Activated T-helper 2 cell treated with anti-CD3 and anti-CD28 coated beads, Interferon-gamma antibody, Interleukin-2, Interleukin-4, amounts not matched to agents 10 μg/mL and 5 μg/mL and 100 μg/mL, durations not matched to agents 14 hours and 24 hours and 36 hours (primary cell): ENCODE results near the gene CPHXL. TPM values are rescaled to one million over a fixed set of nuclear protein-coding genes. Genes with fewer than 3 reads are reported as not detected.

Source experiments
- DNase-seq: peaks from one replicate; pipeline ENCODE4 v3.0.0; 2021; ENCODE audit warnings: low spot score
- H3K27ac Mint-ChIP-seq: one replicate; pipeline ENCODE4 v1.8.0; 2021; ENCODE audit warnings: mixed read lengths
- H3K27me3 Mint-ChIP-seq: one replicate; pipeline ENCODE4 v1.8.0; 2021; ENCODE audit warnings: low read depth, mixed read lengths
- H3K36me3 Mint-ChIP-seq: one replicate; pipeline ENCODE4 v1.8.0; 2021; ENCODE audit warnings: low read depth, mixed read lengths
- H3K4me1 Mint-ChIP-seq: one replicate; pipeline ENCODE4 v1.8.0; 2021; ENCODE audit warnings: low read depth, mixed read lengths
- H3K4me3 Mint-ChIP-seq: one replicate; pipeline ENCODE4 v1.8.0; 2021; ENCODE audit warnings: low read depth, mild to moderate bottlenecking, moderate library complexity, mixed read lengths
- H3K9me3 Mint-ChIP-seq: one replicate; pipeline ENCODE4 v1.8.0; 2021; ENCODE audit warnings: mixed read lengths
- intact Hi-C: fragments of 100-400 bp; cut with micrococcal nuclease; formaldehyde crosslinking; loops from one replicate; pipeline ENCODE4 v1.15.1; 2023
- total RNA-seq: library from RNA; stranded (reverse); gene quantifications from 2 replicates; pipeline ENCODE4 v1.2.3, GENCODE V29; 2022

The CPHXL gene
- total RNA-seq, 1 donor from 2014 or later: not detected

DNA sequence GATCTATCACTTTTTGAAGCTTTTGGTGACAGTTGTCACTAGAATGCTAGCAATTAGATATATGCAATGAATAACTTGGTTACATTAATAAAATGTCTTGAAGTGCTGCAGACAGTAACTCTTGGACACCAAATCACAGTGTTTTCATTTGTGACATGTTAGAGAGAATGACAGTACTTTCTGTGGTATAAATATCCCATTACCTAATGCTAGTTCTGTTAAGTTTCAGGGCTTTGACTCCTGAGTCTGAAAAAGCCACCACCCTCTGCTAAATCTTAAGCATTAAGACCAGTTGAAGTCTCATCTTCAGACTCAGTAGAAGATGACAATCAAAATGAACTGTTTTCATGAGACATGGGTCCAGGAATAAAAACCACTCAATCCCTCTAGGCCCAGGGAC lies 38.9 kb downstream of the CPHXL start:
- no peaks in the 10 kb centered on the region for H3K4me1 Mint-ChIP-seq
- intact Hi-C loops: no loop called here
- DNase-seq: no peak
- H3K4me3 Mint-ChIP-seq: no peak overlapping the region
- H3K36me3 Mint-ChIP-seq: no peaks in the 10 kb centered on the region
- H3K9me3 Mint-ChIP-seq: peaks cover 7% of the 10 kb centered on the region
- no peak overlapping the region for H3K27ac Mint-ChIP-seq
- peaks cover 4% of the 10 kb centered on the region for H3K27me3 Mint-ChIP-seq

DNA sequence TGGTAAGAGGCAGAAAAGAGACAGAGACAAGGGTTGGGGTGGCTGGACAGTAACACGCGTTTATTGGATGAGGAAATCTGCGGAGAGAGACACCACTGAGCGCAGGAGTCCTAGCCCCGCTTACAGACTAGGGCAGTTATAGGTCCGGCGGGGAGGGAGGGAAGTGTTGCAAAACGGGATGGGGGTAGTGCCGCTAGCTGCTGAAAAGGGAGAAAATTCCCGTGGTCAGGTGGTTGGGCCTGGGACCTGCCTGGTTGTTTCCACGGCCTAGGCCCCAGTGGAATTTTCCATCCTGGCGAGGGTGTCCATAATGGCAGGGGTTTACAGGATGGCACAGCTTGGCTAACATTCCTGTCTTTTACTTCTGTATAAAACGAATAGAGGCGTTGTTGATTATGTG lies 44.0 kb downstream of the CPHXL start:
- DNase-seq: no peak
- intact Hi-C loops: no loop called here
- Mint-ChIP-seq H3K9me3 (peaks cover 7% of the 10 kb centered on the region), H3K36me3 (no peaks in the 10 kb centered on the region), H3K27me3 (peaks cover 4% of the 10 kb centered on the region), H3K27ac (no peak overlapping the region), H3K4me3 (no peak overlapping the region), H3K4me1 (no peaks in the 10 kb centered on the region)

DNA sequence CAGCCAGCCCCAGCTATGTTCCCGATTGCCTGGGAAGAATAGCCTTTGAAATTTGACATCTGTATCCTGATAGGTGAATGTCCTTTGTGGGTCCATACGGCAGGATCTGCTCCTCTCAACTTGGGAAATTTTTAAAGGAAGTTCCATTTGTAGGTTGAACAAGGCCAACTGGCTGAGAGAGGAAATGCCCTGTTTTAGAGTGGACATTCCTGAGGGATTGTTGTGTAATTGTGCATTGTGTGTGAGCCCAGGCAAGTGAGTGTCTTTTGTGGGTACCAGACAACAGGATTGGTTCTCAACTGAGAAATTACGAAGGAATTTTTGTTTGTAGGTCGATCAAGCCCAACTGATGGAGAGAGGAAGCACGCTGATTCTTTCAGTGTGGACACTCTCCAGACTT lies 46.9 kb downstream of the CPHXL start:
- H3K27ac Mint-ChIP-seq: no peak overlapping the region
- DNase-seq: no peak
- H3K4me3 Mint-ChIP-seq: no peak overlapping the region
- no peaks in the 10 kb centered on the region for H3K4me1 Mint-ChIP-seq
- intact Hi-C loops: no loop called here
- H3K36me3 Mint-ChIP-seq: no peaks in the 10 kb centered on the region
- H3K27me3 Mint-ChIP-seq: peaks cover 2% of the 10 kb centered on the region
- H3K9me3 Mint-ChIP-seq: peaks cover 4% of the 10 kb centered on the region

DNA sequence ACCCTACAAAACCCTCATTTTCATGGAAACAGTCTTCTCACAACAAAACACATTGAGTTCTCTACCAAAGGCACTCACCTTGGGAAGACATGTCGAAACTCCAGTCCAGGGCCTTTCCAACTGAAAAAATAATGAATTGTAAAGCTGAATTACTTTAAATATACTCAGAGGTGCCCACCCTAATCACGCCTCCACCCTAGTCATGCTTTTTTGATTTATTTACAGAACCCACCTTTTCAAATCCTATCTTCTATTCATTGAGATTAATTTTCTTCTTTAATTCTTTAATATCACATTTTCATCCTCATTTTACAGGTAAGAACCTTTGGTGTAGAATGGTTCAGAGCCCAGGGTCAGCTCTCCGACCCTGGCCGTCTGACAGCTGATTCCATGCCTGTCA lies 49.4 kb downstream of the CPHXL start, which contains the start of gene CPHXL2:
CPHXL2 (minus strand) TSS at position 101 of the 400 bp plus-strand sequence; CDS start at position 91, 10 bp downstream.
- no peak within 1 kb of the TSS for H3K27ac Mint-ChIP-seq

DNA sequence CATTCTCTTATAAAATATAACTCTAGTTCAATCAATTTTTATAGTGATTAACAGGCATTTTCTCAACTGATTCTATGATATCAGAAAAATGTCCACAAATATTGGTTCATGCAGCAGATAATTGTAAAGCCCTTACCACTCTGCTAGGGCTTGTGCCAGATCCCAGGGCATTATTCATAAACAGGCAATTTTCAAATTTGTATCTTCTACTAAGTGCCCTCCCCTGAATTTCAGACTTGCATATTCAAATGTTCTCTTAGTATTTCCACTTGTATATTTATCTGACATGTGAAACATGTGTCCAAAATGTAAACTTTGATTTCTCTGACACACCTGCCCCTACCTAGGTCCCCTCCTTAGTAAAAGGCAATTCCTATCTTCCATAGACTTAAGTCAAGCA lies 58.8 kb downstream of the CPHXL start:
- Mint-ChIP-seq H3K36me3 (no peaks in the 10 kb centered on the region), H3K4me3 (no peak overlapping the region), H3K9me3 (no peaks in the 10 kb centered on the region), H3K27me3 (no peaks in the 10 kb centered on the region), H3K27ac (no peak overlapping the region), H3K4me1 (no peaks in the 10 kb centered on the region)
- intact Hi-C loops: no loop called here
- DNase-seq: no peak

More for the DNA sequence above, 49.4 kb downstream of the CPHXL start, which contains the start of gene CPHXL2:
- H3K9me3 Mint-ChIP-seq: no peaks in the 10 kb centered on the region
- intact Hi-C loops: no loop called here
- H3K36me3 Mint-ChIP-seq: no peaks in the 10 kb centered on the region
- no peaks in the 10 kb centered on the region for H3K27me3 Mint-ChIP-seq
- DNase-seq: no peak
- no peak within 1 kb of the TSS for H3K4me3 Mint-ChIP-seq
- H3K4me1 Mint-ChIP-seq: no peaks in the 10 kb centered on the region

Other genes with a start within 250 kb of the CPHXL start
- not detected in 2 replicates for gene CHST6, start 231.0 kb downstream of the CPHXL start, total RNA-seq
- gene CHST5, start 190.4 kb downstream of the CPHXL start, total RNA-seq: not detected in 2 replicates
- 2.7 and 3.4 TPM in 2 replicates for gene TMEM231, start 170.2 kb downstream of the CPHXL start, total RNA-seq
- 69.2 and 69.4 TPM in 2 replicates for gene GABARAPL2, start 160.1 kb downstream of the CPHXL start, total RNA-seq
- gene ADAT1, start 103.2 kb downstream of the CPHXL start, total RNA-seq: 45.3 and 54.0 TPM in 2 replicates
- gene KARS1, start 78.8 kb downstream of the CPHXL start, total RNA-seq: 256 and 269 TPM in 2 replicates
- 73.6 and 77.6 TPM in 2 replicates for gene TERF2IP, start 78.7 kb downstream of the CPHXL start, total RNA-seq
- gene CPHXL2, start 49.5 kb downstream of the CPHXL start, total RNA-seq: not detected in 2 replicates
- not detected in 2 replicates for gene DUXB, start 25.0 kb downstream of the CPHXL start, total RNA-seq